HepG2 (cell line): Measurements from ENCODE around the gene TRPC4.

Experiments
- MXI1 ChIP-seq: IDR thresholded peaks from 3 replicates; pipeline ENCODE4 v1.6.1; 2012; ENCODE audit warnings: low read depth, low read length, inconsistent platforms, borderline replicate concordance
- PHF20 ChIP-seq: sonication (generic); formaldehyde crosslinking; IDR thresholded peaks from 2 replicates; pipeline ENCODE4 v1.5.0; 2020; ENCODE audit warnings: mild to moderate bottlenecking, missing genetic modification reagents
- POLR2A ChIP-seq, 2 experiments: IDR thresholded peaks; 2 replicates each; pipeline ENCODE4 v1.6.1; 2011; ENCODE audit warnings: low read depth in 2 of 2, low read length in 2 of 2, mild to moderate bottlenecking in 1 of 2, moderate library complexity in 1 of 2; ENCODE audit not compliant: insufficient read depth in 1 of 2
- RAD21 ChIP-seq: fragments of 450-650 bp; formaldehyde crosslinking; IDR thresholded peaks from 2 replicates; pipeline ENCODE4 v1.5.0; 2020; ENCODE audit warnings: mild to moderate bottlenecking
- SCMH1 ChIP-seq: sonication (generic); formaldehyde crosslinking; IDR thresholded peaks from 2 replicates; pipeline ENCODE4 v1.9.0; 2021; ENCODE audit warnings: missing genetic modification reagents, mild to moderate bottlenecking, borderline replicate concordance
- SETDB1 ChIP-seq: sonication (generic); formaldehyde crosslinking; IDR thresholded peaks from 2 replicates; pipeline ENCODE4 v1.5.1; 2020; ENCODE audit warnings: missing genetic modification reagents, mild to moderate bottlenecking, borderline replicate concordance
- TCF12 ChIP-seq, 2 experiments: fragments of 450-650 bp in 1 of 2; sonication (generic) in 1 of 2; formaldehyde crosslinking in 1 of 2; IDR thresholded peaks; 2 replicates each; pipeline versions ENCODE4 v1.6.1 to v1.8.0; 2017 to 2022; ENCODE audit warnings: antibody characterized with exemption in 1 of 2, mild to moderate bottlenecking in 1 of 2, missing genetic modification reagents in 1 of 2, moderate library complexity in 1 of 2
- ZKSCAN1 ChIP-seq: fragments of 150-350 bp; IDR thresholded peaks from 2 replicates; pipeline ENCODE4 v1.6.1; 2014; ENCODE audit warnings: low read length
- TF ChIP-seq, protein P1 (sequence below), 2 experiments: sonication (generic) in 1 of 2; formaldehyde crosslinking in 1 of 2; IDR thresholded peaks; 2 replicates each; pipeline versions ENCODE4 v1.5.1 to v1.6.1; 2011 to 2020; ENCODE audit warnings: borderline replicate concordance in 1 of 2, low read depth in 1 of 2, low read length in 1 of 2, mild to moderate bottlenecking in 1 of 2, missing genetic modification reagents in 1 of 2, moderate library complexity in 1 of 2

DNA sequence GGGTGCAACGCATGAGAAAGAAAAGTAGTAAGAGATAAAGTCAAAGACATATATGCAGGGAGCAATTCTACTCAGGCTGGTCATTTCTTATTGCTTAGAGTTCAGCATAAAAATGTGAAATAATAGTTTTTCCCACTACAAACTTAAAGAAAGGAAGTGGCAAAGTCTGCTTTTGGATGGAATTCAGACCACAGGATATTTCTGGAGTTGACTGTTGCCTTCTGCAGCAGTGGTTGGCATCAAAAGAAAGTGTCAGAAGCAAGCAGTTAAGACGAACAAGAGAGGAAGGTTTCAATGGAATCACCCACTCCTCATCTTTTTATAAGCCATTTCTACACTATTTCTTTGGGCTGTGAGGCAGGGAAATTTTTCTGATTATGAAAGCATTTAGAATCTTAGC lies 36.2 kb upstream of the TRPC4 start:
- TF ChIP-seq TCF12 (IDR thresholded peaks at IDR 0.05) (no peak), TCF12 (CRISPR knock-in tag; IDR thresholded peaks at IDR 0.05) (no peak), PHF20 (CRISPR knock-in tag) (no peak), MXI1 (no peak), ZKSCAN1 (no peak), RAD21 (CRISPR knock-in tag) (no peak), SETDB1 (CRISPR knock-in tag) (no peak), POLR2A (IDR thresholded peaks at IDR 0.05; ENCODE audit: insufficient read depth in 1 of 2, low read depth in 2 of 2, low read length in 2 of 2) (no peak), SCMH1 (CRISPR knock-in tag) (no peak)
- TF ChIP-seq, protein P1, sequence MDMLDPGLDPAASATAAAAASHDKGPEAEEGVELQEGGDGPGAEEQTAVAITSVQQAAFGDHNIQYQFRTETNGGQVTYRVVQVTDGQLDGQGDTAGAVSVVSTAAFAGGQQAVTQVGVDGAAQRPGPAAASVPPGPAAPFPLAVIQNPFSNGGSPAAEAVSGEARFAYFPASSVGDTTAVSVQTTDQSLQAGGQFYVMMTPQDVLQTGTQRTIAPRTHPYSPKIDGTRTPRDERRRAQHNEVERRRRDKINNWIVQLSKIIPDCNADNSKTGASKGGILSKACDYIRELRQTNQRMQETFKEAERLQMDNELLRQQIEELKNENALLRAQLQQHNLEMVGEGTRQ (IDR thresholded peaks at IDR 0.05; ENCODE audit: low read depth, low read length), result no peak
- TF ChIP-seq, protein P1 (CRISPR knock-in tag; IDR thresholded peaks at IDR 0.05; ENCODE audit: borderline replicate concordance), result no peak
